ENCODE measurements around the gene ECT2.
"Not testable (repeated sequence)": the region's sequence is repeated elsewhere in the genome, so short reads cannot be mapped to it uniquely, and the experiment has no call there.

ECT2 gene

DNA sequence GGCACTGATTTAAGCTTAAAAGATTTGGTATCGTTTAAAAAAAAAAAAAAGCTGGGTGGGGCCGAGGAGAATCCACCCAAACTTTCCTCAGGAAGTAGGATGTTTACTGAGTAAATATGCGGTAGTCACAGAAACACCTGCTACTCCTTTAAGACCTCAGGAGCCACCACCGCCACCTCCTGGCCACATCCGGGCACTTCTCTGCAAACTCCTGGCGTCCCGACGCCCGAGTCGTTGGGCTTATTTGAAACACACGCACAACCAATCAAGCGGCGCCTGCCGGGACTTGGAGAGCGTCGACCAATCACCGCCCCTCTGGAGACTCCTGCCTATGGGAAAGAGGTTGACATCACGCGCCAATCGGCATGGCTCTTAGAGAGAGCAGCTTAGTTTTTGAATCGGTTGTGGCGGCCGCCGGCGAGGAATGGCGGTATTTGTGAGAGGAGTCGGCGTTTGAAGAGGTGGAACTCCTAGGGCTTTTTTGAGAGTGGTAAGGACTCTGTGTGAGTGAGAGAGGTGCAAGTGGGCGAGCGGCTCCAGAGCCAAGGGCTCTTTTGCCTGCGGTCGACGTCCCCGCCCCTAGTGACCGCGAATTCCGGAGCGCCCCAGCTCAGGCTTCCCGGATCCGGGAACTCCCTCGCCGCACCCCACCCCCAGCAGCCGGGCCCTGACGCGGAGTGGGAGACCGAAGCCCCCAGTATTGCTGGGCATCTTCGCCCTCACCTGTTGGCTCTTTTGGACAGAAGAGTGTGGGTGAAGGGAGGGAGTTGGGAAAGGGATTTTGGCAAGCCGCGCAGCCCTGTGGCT lies at the start of gene ECT2:
ECT2 (plus strand) TSS at position 359 of the 807 bp plus-strand sequence. CDS start 3,805 bp downstream, outside the sequence.
- TF ChIP-seq CTCF (IDR thresholded peaks at IDR 0.05; ENCODE audit: borderline replicate concordance, extremely low read depth, low read length, poor library complexity, severe bottlenecking), result peak; percentile 85
- no peak for TF ChIP-seq EZH2 (IDR thresholded peaks at IDR 0.05; ENCODE audit: borderline replicate concordance, low read depth, low read length, severe bottlenecking)

GRCh38 chr3:172700936-172701455 lies 49.5 kb upstream of the ECT2 start:
- no peak overlapping the region for H3K4me3 ChIP-seq (ENCODE audit: low read depth in 1 of 2, low read length in 2 of 2)
- H3K4me1 ChIP-seq (ENCODE audit: insufficient read depth, low read length), result no peaks in the 10 kb centered on the region
- H3K4me2 ChIP-seq (ENCODE audit: insufficient read depth, low read length), result no peak overlapping the region
- H3K9ac ChIP-seq (ENCODE audit: low read depth, low read length), result no peak overlapping the region
- ATAC-seq (ENCODE audit: insufficient read depth, low read depth), result no peak
- no peak overlapping the region for H2AFZ ChIP-seq (ENCODE audit: low read depth, low read length)
- no peak for DNase-seq
- H4K20me1 ChIP-seq (ENCODE audit: insufficient read depth, low read length), result no peaks in the 10 kb centered on the region
- H3K79me2 ChIP-seq (ENCODE audit: insufficient read depth, low read length), result no peaks in the 10 kb centered on the region
- H3K27me3 ChIP-seq (ENCODE audit: insufficient read depth, low read length, poor library complexity), result no peaks in the 10 kb centered on the region
- no peak for TF ChIP-seq EZH2 (IDR thresholded peaks at IDR 0.05; ENCODE audit: borderline replicate concordance, low read depth, low read length, severe bottlenecking)
- no peak overlapping the region for H3K27ac ChIP-seq (ENCODE audit: low read length)
- H3K9me3 ChIP-seq (ENCODE audit: insufficient read depth, low read length, severe bottlenecking), result no peaks in the 10 kb centered on the region
- no peaks in the 10 kb centered on the region for H3K36me3 ChIP-seq (ENCODE audit: insufficient read depth, low read length)

More for the DNA sequence above, at the start of gene ECT2:
- peak within 1 kb of the TSS; percentile 66 for H3K4me2 ChIP-seq (ENCODE audit: insufficient read depth, low read length)
- DNase-seq, result peak; percentile 99
- peak within 1 kb of the TSS; percentile 87 to 88 for H3K4me3 ChIP-seq (ENCODE audit: low read depth in 1 of 2, low read length in 2 of 2)
- peak; percentile 98 for ATAC-seq (ENCODE audit: insufficient read depth, low read depth)
- H3K79me2 ChIP-seq (ENCODE audit: insufficient read depth, low read length), result peaks cover 50% of the 10 kb centered on the region
- H3K4me1 ChIP-seq (ENCODE audit: insufficient read depth, low read length), result peaks cover 34% of the 10 kb centered on the region
- H3K36me3 ChIP-seq (ENCODE audit: insufficient read depth, low read length), result peaks cover 28% of the 10 kb centered on the region
- H3K9me3 ChIP-seq (ENCODE audit: insufficient read depth, low read length, severe bottlenecking), result no peaks in the 10 kb centered on the region
- peak within 1 kb of the TSS; percentile 93 for H3K9ac ChIP-seq (ENCODE audit: low read depth, low read length)
- H3K27ac ChIP-seq (ENCODE audit: low read length), result peak within 1 kb of the TSS; percentile 93
- H3K27me3 ChIP-seq (ENCODE audit: insufficient read depth, low read length, poor library complexity), result no peaks in the 10 kb centered on the region
- peaks cover 6% of the 10 kb centered on the region; the same call in 1 of the 2 replicates for H4K20me1 ChIP-seq (ENCODE audit: insufficient read depth, low read length)
- peak within 1 kb of the TSS; percentile 91 for H2AFZ ChIP-seq (ENCODE audit: low read depth, low read length)

DNA sequence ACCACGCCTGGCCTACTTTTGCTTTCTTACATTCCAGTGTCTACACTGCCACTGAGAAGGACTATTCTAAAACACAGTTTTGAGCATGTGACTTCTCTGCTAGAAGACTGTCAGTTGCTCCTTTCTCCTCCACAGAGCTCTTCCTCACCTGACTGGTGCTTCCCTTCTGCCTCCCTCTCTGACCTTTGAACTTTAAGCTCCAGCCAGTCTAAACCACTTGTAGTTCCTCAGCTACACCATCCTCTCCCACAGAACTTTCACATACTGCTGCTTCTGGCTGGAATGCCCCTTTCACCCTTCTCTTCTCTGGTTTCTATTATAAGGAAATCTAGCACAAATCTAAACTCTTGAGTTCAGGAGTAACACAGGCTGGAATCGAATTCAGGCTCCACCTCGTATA lies 48.8 kb upstream of the ECT2 start:
- ATAC-seq (ENCODE audit: insufficient read depth, low read depth), result no peak
- no peak overlapping the region for H3K4me2 ChIP-seq (ENCODE audit: insufficient read depth, low read length)
- no peak overlapping the region for H2AFZ ChIP-seq (ENCODE audit: low read depth, low read length)
- H3K9me3 ChIP-seq (ENCODE audit: insufficient read depth, low read length, severe bottlenecking), result no peaks in the 10 kb centered on the region
- H3K36me3 ChIP-seq (ENCODE audit: insufficient read depth, low read length), result no peaks in the 10 kb centered on the region
- no peak for DNase-seq
- no peak overlapping the region for H3K27ac ChIP-seq (ENCODE audit: low read length)
- no peak for TF ChIP-seq CTCF (IDR thresholded peaks at IDR 0.05; ENCODE audit: borderline replicate concordance, extremely low read depth, low read length, poor library complexity, severe bottlenecking)
- TF ChIP-seq EZH2 (IDR thresholded peaks at IDR 0.05; ENCODE audit: borderline replicate concordance, low read depth, low read length, severe bottlenecking), result no peak
- no peaks in the 10 kb centered on the region for H3K27me3 ChIP-seq (ENCODE audit: insufficient read depth, low read length, poor library complexity)
- no peaks in the 10 kb centered on the region for H4K20me1 ChIP-seq (ENCODE audit: insufficient read depth, low read length)
- no peaks in the 10 kb centered on the region for H3K79me2 ChIP-seq (ENCODE audit: insufficient read depth, low read length)
- H3K4me3 ChIP-seq (ENCODE audit: low read depth in 1 of 2, low read length in 2 of 2), result no peak overlapping the region
- H3K4me1 ChIP-seq (ENCODE audit: insufficient read depth, low read length), result no peaks in the 10 kb centered on the region
- H3K9ac ChIP-seq (ENCODE audit: low read depth, low read length), result no peak overlapping the region

DNA sequence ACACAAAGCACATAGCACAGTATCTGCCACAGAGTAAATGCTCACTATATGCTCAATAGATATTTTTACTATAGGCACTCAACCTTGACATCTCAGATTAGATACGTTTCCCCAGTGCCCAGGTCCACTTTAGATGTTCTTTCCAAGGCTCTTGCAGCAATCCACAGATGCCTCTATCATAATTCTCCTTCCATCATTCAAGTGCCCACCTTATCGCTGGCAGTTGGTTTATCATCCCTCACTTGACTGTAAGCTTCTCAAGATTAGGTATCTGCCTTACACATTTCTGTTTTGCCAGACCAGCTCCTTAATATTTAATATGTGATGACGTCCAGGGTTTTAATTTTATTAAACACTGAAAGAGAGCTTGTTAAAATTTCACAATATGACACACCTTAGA lies 48.3 kb upstream of the ECT2 start:
- H3K79me2 ChIP-seq (ENCODE audit: insufficient read depth, low read length), result no peaks in the 10 kb centered on the region
- no peaks in the 10 kb centered on the region for H3K9me3 ChIP-seq (ENCODE audit: insufficient read depth, low read length, severe bottlenecking)
- no peak overlapping the region for H3K27ac ChIP-seq (ENCODE audit: low read length)

DNA sequence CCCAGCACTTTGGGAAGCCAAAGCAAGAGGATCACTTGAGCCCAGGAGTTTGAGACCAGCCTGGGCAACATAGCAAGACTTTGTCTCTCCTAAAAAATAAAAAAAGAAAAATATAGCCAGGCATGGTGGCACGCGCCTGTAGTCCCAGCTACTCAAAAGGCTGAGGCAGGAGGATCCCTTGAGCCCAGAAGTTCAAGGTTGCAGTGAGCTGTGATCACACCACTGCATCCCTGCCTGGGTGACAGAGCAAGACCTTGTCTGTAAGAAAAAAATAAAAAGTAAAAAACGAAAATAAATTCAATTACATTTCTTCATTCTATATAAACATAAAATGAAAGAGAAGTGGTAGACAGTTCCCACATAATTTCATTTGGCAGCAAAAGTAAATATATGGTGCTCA lies 47.8 kb upstream of the ECT2 start:
- not testable (repeated sequence) for H3K27me3 ChIP-seq (ENCODE audit: insufficient read depth, low read length, poor library complexity); H3K27ac ChIP-seq (ENCODE audit: low read length); ATAC-seq (ENCODE audit: insufficient read depth, low read depth); H4K20me1 ChIP-seq (ENCODE audit: insufficient read depth, low read length); H3K79me2 ChIP-seq (ENCODE audit: insufficient read depth, low read length); H3K36me3 ChIP-seq (ENCODE audit: insufficient read depth, low read length); DNase-seq; H2AFZ ChIP-seq (ENCODE audit: low read depth, low read length); H3K4me2 ChIP-seq (ENCODE audit: insufficient read depth, low read length); H3K9ac ChIP-seq (ENCODE audit: low read depth, low read length); H3K9me3 ChIP-seq (ENCODE audit: insufficient read depth, low read length, severe bottlenecking); H3K4me1 ChIP-seq (ENCODE audit: insufficient read depth, low read length); H3K4me3 ChIP-seq (ENCODE audit: low read depth in 1 of 2, low read length in 2 of 2)

More for the DNA sequence above, 48.3 kb upstream of the ECT2 start:
- ATAC-seq (ENCODE audit: insufficient read depth, low read depth), result no peak
- Histone ChIP-seq H2AFZ (ENCODE audit: low read depth, low read length) (no peak overlapping the region), H3K4me1 (ENCODE audit: insufficient read depth, low read length) (no peaks in the 10 kb centered on the region), H3K36me3 (ENCODE audit: insufficient read depth, low read length) (no peaks in the 10 kb centered on the region), H3K4me3 (ENCODE audit: low read depth in 1 of 2, low read length in 2 of 2) (no peak overlapping the region), H4K20me1 (ENCODE audit: insufficient read depth, low read length) (no peaks in the 10 kb centered on the region), H3K4me2 (ENCODE audit: insufficient read depth, low read length) (no peak overlapping the region), H3K27me3 (ENCODE audit: insufficient read depth, low read length, poor library complexity) (no peaks in the 10 kb centered on the region), H3K9ac (ENCODE audit: low read depth, low read length) (no peak overlapping the region)
- TF ChIP-seq CTCF (IDR thresholded peaks at IDR 0.05; ENCODE audit: borderline replicate concordance, extremely low read depth, low read length, poor library complexity, severe bottlenecking) (no peak), EZH2 (IDR thresholded peaks at IDR 0.05; ENCODE audit: borderline replicate concordance, low read depth, low read length, severe bottlenecking) (no peak)
- DNase-seq, result no peak
